Cerebellar cortex (tissue), 1 donor: ENCODE results near the gene AP5Z1.

Source experiments
- DNase-seq: peaks from one replicate; pipeline ENCODE4 v3.0.0-alpha.2; 2015; ENCODE audit warnings: low spot score

The AP5Z1 gene

GRCh38 chr7:4745971-4746919 lies 29.2 kb upstream of the AP5Z1 start:
- DNase-seq = no peak

GRCh38 chr7:4747013-4747412 lies 28.4 kb upstream of the AP5Z1 start:
- no peak for DNase-seq

- no peak for DNase-seq
These were observed 27.7 kb upstream of the AP5Z1 start for GRCh38 chr7:4747746-4748145.

GRCh38 chr7:4748231-4748681 lies 27.2 kb upstream of the AP5Z1 start:
- no peak for DNase-seq

- DNase-seq = no peak
These were observed 26.1 kb upstream of the AP5Z1 start for GRCh38 chr7:4749363-4749762.

GRCh38 chr7:4749798-4750197 lies 25.6 kb upstream of the AP5Z1 start:
- no peak for DNase-seq

GRCh38 chr7:4751398-4751947 lies 23.9 kb upstream of the AP5Z1 start:
- no peak for DNase-seq

GRCh38 chr7:4753598-4754432 lies 21.6 kb upstream of the AP5Z1 start:
- DNase-seq = peak; percentile 68

GRCh38 chr7:4754433-4755010 lies 20.9 kb upstream of the AP5Z1 start:
- DNase-seq = no peak

- no peak for DNase-seq
These were observed 20.4 kb upstream of the AP5Z1 start for GRCh38 chr7:4755045-4755444.

- DNase-seq = no peak
These were observed 17.3 kb upstream of the AP5Z1 start for GRCh38 chr7:4758111-4758510.

- no peak for DNase-seq
These were observed 16.6 kb upstream of the AP5Z1 start for GRCh38 chr7:4758791-4759190.

GRCh38 chr7:4759211-4759610 lies 16.2 kb upstream of the AP5Z1 start:
- no peak for DNase-seq

GRCh38 chr7:4760952-4761351 lies 14.5 kb upstream of the AP5Z1 start:
- no peak for DNase-seq

GRCh38 chr7:4762121-4763055 lies 13.0 kb upstream of the AP5Z1 start:
- DNase-seq = no peak

- DNase-seq = no peak
These were observed 12.2 kb upstream of the AP5Z1 start for GRCh38 chr7:4763091-4763793.

- no peak for DNase-seq
These were observed 11.6 kb upstream of the AP5Z1 start for GRCh38 chr7:4763794-4764185.

- DNase-seq = no peak
These were observed 10.9 kb upstream of the AP5Z1 start for GRCh38 chr7:4764402-4765007.

- no peak for DNase-seq
These were observed 9.5 kb upstream of the AP5Z1 start for GRCh38 chr7:4765776-4766490.
